Hematopoietic multipotent progenitor cell treated with erythropoietin and hydrocortisone succinate and interleukin-3 and kit ligand, for 4 days (in vitro differentiated cells): Measurements from ENCODE around the gene ZMYND11.

Experiments
- DNase-seq: peaks from one replicate; pipeline ENCODE4 v3.0.0-alpha.2; 2015

The ZMYND11 gene

DNA sequence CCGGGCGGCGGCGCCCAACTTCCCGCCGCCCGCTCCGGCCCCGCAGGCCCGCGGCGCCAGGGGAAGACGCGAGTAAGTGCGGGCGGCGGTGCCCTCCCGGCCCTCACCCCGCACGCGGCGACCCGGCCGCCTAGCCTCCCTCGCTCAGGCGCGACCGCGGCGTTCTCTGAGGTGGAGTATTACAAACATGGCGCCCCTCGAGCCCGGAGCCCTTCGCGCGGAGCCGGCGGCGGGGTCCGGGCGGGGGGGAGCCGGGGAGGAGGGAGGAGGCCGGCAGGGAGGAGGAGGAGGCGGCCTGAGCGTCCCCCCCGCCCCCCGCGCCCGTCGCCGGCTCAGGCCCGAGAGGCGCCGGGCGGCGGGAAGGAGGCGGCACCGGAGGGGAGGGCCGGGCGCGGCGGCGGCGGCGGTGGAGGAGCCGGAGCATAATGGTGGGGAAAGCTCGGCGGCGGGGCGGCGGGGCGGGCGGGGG, at the start of gene ZMYND11:
TSS of gene ZMYND11 (plus strand) at position 324 of the 469 bp plus-strand sequence. CDS start 44,558 bp downstream, outside the sequence.
- DNase-seq = peak; percentile 86

DNA sequence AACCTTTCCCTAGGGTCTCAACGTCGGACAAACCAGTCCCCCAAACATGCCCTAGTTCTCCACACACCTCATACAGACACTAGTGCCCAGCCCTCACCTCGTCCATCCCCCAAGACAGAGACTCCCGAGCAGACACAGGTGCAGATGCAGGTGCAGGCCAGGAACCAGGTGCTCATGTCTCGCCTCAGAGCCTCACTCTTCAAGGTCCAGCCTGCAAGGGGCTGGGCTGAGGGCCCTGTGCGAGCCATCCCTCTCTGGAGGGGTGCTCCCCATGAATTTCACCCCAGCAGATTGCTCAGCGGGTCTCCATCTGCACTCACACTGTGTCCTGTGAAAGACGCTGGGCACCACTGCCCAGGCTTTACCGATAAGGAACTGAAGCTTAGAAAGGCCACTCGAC, 49.2 kb upstream of the ZMYND11 start:
- no peak for DNase-seq

GRCh38 chr10:87177-88080, 47.8 kb upstream of the ZMYND11 start:
- DNase-seq = peak; percentile 92

DNA sequence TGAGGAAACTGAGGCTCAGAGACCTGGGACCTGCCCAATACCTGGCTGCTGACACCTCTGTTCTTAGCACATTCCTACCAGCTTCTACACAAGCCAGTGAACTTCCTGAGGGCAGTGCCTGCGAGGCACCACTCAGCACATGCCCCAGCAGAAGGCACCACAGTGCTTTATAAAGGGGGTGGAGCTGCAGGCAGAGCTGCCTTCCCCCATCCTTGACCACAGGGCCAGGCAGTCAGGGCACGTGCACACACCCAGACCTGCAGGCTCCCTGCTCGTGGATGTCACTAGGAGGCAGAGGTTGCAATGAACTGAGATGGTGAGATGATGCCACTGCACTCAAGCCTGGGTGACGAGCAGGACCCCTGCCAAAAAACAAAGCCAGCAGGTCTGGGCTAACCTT, 47.0 kb upstream of the ZMYND11 start:
- peak; percentile 70 for DNase-seq

- no peak for DNase-seq
Observed at GRCh38 chr10:89248-89647, 46.0 kb upstream of the ZMYND11 start.

- DNase-seq = no peak
Observed at GRCh38 chr10:90161-90560, 45.1 kb upstream of the ZMYND11 start.

- no peak for DNase-seq
Observed at GRCh38 chr10:91313-91712, 43.9 kb upstream of the ZMYND11 start.

DNA sequence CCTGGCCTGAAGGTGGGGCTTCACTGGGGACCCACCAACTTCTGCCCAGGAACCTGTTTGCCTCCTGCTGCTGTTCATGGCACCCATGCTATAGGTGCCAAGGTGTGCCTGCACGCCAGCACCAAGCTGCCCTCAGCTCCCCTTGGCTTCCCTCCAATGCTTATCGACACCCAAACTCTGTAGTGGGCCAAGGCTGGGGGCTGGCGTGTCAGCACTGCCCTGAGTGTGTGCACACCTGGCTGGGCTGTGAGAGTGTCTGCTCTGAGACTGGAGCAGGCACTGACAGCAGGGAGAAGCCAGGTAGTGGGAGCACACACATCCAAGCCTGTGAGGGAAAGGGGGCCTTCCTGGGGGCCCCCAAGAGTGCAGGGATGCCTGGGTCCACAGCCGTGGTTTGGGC, 43.1 kb upstream of the ZMYND11 start:
- no peak for DNase-seq

GRCh38 chr10:92846-93245, 42.4 kb upstream of the ZMYND11 start:
- DNase-seq = no peak

GRCh38 chr10:94613-95012, 40.6 kb upstream of the ZMYND11 start:
- DNase-seq = no peak

GRCh38 chr10:95356-96115, 39.7 kb upstream of the ZMYND11 start:
- no peak for DNase-seq

- no peak for DNase-seq
Observed at GRCh38 chr10:96466-96865, 38.8 kb upstream of the ZMYND11 start.

DNA sequence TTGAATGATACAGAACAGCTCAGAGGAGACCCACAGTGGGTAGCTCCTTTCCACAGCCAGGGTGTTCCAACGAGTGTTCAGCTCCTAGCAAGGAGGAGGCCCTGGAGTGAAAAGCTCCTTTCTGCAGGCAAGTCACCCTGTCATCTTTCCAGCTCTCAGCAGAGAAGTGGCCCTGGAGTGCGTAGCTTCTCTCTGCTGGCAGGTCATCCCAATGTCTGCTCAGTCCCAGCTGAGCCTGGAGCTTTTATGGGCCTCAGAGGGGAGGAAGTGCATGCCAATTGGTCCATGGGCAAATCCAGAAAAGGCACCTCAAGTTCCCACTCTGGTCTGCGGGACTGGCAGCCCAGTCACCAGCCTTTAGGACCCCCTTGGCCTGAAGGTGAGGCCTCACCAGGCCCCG, 30.8 kb upstream of the ZMYND11 start:
- DNase-seq = no peak

- DNase-seq = no peak
Observed at GRCh38 chr10:104862-105565, 30.2 kb upstream of the ZMYND11 start.

DNA sequence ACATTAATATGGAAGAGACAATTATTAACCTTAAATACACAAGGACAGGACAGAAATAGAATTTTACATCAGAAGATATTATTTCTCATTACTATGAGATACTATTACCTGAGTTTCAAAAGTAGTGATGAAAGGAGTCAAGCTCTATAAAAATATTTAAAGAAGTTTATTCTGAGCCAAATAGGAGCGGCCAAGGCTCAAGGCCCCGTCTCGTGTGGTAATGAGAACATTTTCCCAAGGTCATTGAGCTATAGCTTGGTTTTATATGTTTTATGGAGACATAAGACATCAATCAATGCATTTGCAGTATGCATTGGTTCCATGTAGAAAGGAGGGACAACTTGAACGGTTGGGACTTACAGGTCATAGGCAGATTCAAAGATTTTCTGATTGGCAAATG, 29.4 kb upstream of the ZMYND11 start:
- no peak for DNase-seq

DNA sequence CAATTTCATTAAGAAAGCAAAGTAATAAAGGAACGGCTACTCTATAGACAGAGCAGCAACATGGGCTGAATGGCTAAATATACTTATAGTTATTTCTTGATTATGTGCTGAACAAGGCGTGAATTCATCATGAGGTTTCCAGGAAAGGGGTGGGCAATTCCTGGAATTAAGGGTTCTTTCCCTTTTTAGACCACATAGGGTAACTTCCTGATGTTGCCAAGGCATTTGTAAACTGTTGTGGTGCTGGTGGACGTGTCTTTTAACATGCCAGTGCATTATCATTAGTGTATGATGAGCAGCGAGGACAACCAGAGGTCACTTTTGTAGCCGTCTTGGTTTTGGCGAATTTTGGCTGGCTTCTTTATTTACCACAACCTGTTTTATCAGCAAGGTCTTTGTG, 28.5 kb upstream of the ZMYND11 start:
- DNase-seq = peak; percentile 61

GRCh38 chr10:112246-112645, 23.0 kb upstream of the ZMYND11 start:
- no peak for DNase-seq

DNA sequence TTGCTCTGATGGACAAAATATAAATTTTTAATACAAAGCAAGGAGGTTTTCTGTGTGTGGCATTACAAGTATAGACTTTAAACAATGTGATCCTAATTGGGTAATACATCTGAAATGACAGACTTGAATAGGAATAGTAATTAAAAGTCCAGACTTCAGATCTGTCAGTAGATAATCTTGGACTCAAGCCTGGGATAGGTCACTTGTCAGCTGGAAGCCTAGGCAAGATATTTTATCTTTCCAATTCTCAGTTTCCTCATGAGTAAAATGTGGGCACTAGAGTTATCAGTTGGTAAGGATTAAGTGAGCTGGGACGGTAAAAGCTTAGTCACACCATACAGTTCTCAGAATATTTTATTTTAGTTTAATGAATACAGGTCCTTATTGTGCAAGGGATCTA, 10.4 kb upstream of the ZMYND11 start:
- DNase-seq = no peak

- peak; percentile 87 for DNase-seq
Observed at GRCh38 chr10:127612-128432, 7.4 kb upstream of the ZMYND11 start.

DNA sequence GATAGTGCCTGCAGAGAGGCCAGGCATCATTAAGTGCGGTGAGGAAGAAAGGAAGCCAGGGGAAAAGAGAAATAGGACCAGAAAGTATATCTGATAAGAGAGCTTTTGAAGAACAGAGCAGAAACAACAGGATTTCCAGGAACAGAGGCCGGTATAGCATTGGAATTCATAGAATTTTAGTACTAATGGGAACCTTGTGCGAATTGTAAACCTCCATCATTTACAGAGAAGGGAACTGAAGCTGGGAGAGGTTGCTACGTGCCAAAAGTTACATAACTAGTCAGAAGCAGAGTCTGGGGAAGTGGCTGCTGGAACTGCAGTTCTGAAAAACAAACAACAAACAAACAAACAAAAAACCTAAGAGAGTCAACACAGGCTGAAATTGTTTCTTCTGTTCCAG, 5.4 kb upstream of the ZMYND11 start:
- DNase-seq = peak; percentile 38

- no peak for DNase-seq
Observed at GRCh38 chr10:132946-133898, 2.0 kb upstream of the ZMYND11 start.
